Immature natural killer cell (primary cell): Measurements from ENCODE around the gene SLX9. TPM values are rescaled to one million over a fixed set of nuclear protein-coding genes. Genes with fewer than 3 reads are reported as not detected.

Experiments used
- DNase-seq, 3 donors: peaks; one replicate each; pipeline ENCODE4 v3.0.0; 2022; ENCODE audit warnings: mixed read lengths in 1 of 3
- H3K27ac Mint-ChIP-seq, 6 donors: one replicate each; pipeline ENCODE4 v1.8.0; 2020; ENCODE audit warnings: mixed read lengths in 6 of 6, mild to moderate bottlenecking in 5 of 6, inconsistent platforms in 4 of 6, moderate library complexity in 3 of 6
- H3K27me3 Mint-ChIP-seq, 3 donors: one replicate each; pipeline ENCODE4 v1.8.0; 2020 to 2021; ENCODE audit warnings: low read depth in 3 of 3, mild to moderate bottlenecking in 3 of 3, mixed read lengths in 3 of 3, moderate library complexity in 3 of 3, inconsistent platforms in 1 of 3
- H3K36me3 Mint-ChIP-seq, 3 donors: one replicate each; pipeline ENCODE4 v1.8.0; 2020; ENCODE audit warnings: mixed read lengths in 3 of 3, inconsistent platforms in 2 of 3, mild to moderate bottlenecking in 2 of 3
- H3K4me1 Mint-ChIP-seq, 2 donors: one replicate each; pipeline ENCODE4 v1.8.0; 2020; ENCODE audit warnings: inconsistent platforms in 2 of 2, mild to moderate bottlenecking in 2 of 2, mixed read lengths in 2 of 2, moderate library complexity in 1 of 2
- H3K4me3 Mint-ChIP-seq, 5 donors: one replicate each; pipeline ENCODE4 v1.8.0; 2020; ENCODE audit warnings: mild to moderate bottlenecking in 5 of 5, mixed read lengths in 5 of 5, inconsistent platforms in 3 of 5, moderate library complexity in 3 of 5
- H3K9me3 Mint-ChIP-seq, 6 donors: one replicate each; pipeline ENCODE4 v1.8.0; 2020; ENCODE audit warnings: mild to moderate bottlenecking in 6 of 6, mixed read lengths in 6 of 6, inconsistent platforms in 4 of 6, moderate library complexity in 3 of 6
- polyA plus RNA-seq, 3 donors: library from polyadenylated mRNA; unstranded; fragments of 300-500 nt; fragmentation: Illumina TruSeq; gene quantifications; one replicate each; pipeline ENCODE4 v1.2.3, GENCODE V29; 2021

The SLX9 gene
- polyA plus RNA-seq, 3 donors from 2014 or later: 7.1 to 12.4 (median 11.3) TPM

DNA sequence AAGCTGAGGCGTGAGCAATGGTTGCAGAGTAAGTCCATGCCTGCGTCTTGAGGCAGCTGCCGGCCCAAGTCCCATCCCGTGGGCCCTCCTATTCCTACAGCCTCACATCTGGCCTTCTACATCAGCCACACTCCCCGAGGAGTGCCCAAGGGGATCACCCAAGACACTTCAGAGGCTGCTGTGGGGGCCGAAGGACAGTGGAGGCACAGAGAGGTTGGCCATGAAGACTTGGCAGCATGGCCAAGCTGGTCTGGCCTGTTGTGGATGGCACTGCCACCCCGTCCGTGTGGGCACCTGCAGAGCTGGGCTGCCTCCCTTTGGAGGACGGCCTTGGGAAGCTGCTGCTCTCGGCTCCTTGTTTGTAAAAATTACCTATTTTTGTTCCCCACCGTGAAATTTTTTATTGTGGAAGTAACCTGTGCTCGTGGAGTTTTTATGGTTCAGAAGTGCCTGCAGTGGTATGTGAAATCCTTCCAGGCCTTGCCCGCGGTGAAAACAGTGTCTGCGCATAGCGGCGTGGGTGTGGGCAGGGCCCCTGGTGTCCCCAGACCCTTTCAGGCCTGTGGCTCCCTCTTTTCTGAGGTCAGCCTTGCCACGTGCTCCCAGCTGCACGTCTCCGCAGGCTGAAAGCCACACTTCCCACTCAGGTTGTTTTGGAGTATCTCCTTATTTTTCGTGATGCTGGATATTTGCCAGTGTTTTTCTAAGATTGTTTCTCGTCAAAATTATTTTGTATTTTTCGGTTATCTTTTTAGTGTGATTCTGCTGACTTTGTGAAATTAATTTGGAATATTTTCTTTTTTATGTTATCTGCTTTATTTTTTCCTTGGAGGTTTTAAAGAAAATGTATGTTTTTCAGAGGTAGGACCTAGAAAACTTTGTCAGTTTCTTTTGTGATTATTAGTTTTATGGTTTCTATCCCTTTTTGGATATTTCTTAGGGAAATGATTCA, 20.6 kb downstream of the SLX9 start:
- Mint-ChIP-seq H3K27me3 (peaks cover 0 to 5% (median 2%) of the 10 kb centered on the region in 3 donors), H3K4me1 (peaks cover 18 to 21% of the 10 kb centered on the region in 2 donors), H3K9me3 (no peaks in the 10 kb centered on the region), H3K4me3 (no peak overlapping the region), H3K27ac (no peak overlapping the region), H3K36me3 (peaks cover 4 to 34% (median 32%) of the 10 kb centered on the region in 3 donors)
- DNase-seq: no peak

DNA sequence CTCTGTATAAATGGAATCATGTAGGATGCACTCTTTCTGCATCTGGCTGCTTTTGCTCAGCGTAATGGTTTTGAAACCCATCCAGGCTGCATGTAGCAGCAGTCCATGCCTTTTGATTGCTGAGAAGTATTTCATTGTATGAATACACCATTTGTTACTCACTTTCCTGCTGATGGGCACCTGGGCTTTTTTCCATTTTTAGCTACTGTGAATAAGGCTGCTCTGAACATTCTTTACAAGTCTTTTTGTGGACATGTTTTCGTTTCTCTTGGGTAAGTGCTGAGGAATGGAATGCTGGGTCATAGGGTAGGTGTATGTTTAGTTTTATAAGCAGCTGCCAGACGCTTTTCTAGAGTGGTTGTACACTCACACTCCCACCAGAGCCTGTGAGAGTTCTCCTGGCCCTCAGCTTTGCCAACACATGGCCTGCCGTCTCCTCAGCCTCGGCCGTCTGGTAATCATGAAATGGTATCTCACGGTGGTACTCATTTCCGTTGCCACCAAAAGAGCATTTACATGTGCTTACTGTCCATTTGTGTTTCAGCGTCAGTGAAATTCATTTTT, 22.7 kb downstream of the SLX9 start:
- no peak for DNase-seq
- Mint-ChIP-seq H3K9me3 (no peaks in the 10 kb centered on the region), H3K27me3 (peaks cover 0 to 8% (median 3%) of the 10 kb centered on the region in 3 donors), H3K4me3 (no peak overlapping the region), H3K36me3 (peaks cover 4 to 27% (median 23%) of the 10 kb centered on the region in 3 donors), H3K27ac (no peak overlapping the region), H3K4me1 (peaks cover 31 to 38% of the 10 kb centered on the region in 2 donors)

- Mint-ChIP-seq H3K4me1 (peaks cover 49 to 57% of the 10 kb centered on the region in 2 donors), H3K27me3 (peaks cover under 1 to 9% (median 3%) of the 10 kb centered on the region in 3 donors), H3K27ac (peak overlapping the region in 1 of 6 donors; percentile 49), H3K36me3 (peaks cover 4 to 21% (median 21%) of the 10 kb centered on the region in 3 donors), H3K9me3 (no peaks in the 10 kb centered on the region), H3K4me3 (peak overlapping the region in 4 of 5 donors; percentile 40 to 77 (median 68))
- no peak for DNase-seq
Observed at GRCh38 chr21:44964381-44964780, 24.6 kb downstream of the SLX9 start.

- H3K36me3 Mint-ChIP-seq: peaks cover 4 to 29% (median 28%) of the 10 kb centered on the region in 3 donors
- peaks cover 3 to 9% (median 6%) of the 10 kb centered on the region in 3 donors for H3K27me3 Mint-ChIP-seq
- H3K4me1 Mint-ChIP-seq: peaks cover 59 to 67% of the 10 kb centered on the region in 2 donors
Observed at GRCh38 chr21:44965251-44966022, 25.6 kb downstream of the SLX9 start.

DNA sequence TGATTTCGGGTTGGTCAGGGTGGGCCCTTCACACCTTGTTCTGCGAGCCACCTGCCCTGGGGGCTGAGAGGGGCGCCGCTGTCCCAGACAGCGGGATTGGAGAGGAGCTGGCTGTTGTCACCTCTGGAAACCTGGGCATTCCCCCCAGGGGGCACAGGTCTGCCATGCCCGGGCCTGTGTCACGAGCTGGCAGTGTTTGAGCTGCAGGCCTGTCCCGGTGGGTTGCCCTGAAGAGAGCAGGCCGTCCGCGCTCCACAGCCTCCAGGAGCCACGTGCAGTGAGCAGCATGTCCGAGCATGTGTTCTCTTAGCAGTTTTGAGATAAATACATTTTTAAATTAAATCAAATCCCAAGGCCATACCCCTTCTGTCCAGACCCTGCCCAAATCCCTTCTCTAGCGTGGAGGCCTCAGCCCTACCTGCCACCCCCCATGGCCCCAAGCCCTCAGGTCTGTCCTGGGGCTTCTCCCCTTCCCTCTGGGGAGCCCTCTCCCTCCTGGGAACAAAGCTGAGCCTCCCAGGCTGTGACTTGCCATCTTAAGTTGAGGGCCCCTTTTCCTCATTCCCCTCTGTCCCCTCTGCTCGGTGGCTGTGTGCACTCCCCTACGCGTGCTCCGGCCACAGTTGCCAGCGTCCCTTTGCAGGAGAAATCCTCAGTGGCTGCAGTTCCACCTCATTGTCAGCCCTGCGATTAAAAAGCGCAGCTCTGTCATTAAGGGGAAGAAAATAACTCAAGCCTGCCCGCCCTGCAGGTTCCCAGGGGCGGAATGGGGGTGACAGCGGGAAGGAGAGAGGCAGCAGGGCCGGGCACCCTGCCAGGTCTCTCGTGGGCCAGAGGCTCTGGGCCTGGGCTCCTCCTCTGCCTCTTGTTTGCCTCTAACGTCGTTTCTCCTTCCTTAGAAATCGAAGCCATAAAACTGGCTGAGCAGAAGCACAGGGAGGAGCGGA, 26.6 kb downstream of the SLX9 start:
- H3K4me1 Mint-ChIP-seq: peaks cover 65 to 69% of the 10 kb centered on the region in 2 donors
- peaks cover 4 to 21% (median 20%) of the 10 kb centered on the region in 3 donors for H3K36me3 Mint-ChIP-seq
- peak overlapping the region in 3 of 6 donors; percentile 31 to 92 (median 49) for H3K27ac Mint-ChIP-seq
- no peak for DNase-seq
- H3K9me3 Mint-ChIP-seq: no peaks in the 10 kb centered on the region
- H3K4me3 Mint-ChIP-seq: peak overlapping the region; percentile 7 to 78 (median 73)
- peaks cover 3 to 9% (median 6%) of the 10 kb centered on the region in 3 donors for H3K27me3 Mint-ChIP-seq

More at GRCh38 chr21:44965251-44966022, 25.6 kb downstream of the SLX9 start:
- Mint-ChIP-seq H3K4me3 (peak overlapping the region; percentile 68 to 78 (median 73)), H3K9me3 (no peaks in the 10 kb centered on the region), H3K27ac (peak overlapping the region in 4 of 6 donors; percentile 3 to 62 (median 10))
- DNase-seq: peak; percentile 50 to 58 (median 57)

GRCh38 chr21:44967082-44968047, 27.5 kb downstream of the SLX9 start:
- Mint-ChIP-seq H3K4me3 (no peak overlapping the region), H3K4me1 (peaks cover 68 to 69% of the 10 kb centered on the region in 2 donors)

GRCh38 chr21:44969066-44969670, 29.3 kb downstream of the SLX9 start:
- Mint-ChIP-seq H3K4me1 (peaks cover 64 to 65% of the 10 kb centered on the region in 2 donors), H3K9me3 (no peaks in the 10 kb centered on the region), H3K36me3 (peaks cover 4 to 13% (median 8%) of the 10 kb centered on the region in 3 donors), H3K4me3 (peak overlapping the region; percentile 81 to 86 (median 83)), H3K27me3 (peaks cover 1 to 6% (median 6%) of the 10 kb centered on the region in 3 donors), H3K27ac (peak overlapping the region; percentile 78 to 94 (median 91))
- no peak for DNase-seq

More at GRCh38 chr21:44967082-44968047, 27.5 kb downstream of the SLX9 start:
- H3K27me3 Mint-ChIP-seq: peaks cover 3 to 9% (median 6%) of the 10 kb centered on the region in 3 donors
- no peaks in the 10 kb centered on the region for H3K9me3 Mint-ChIP-seq
- no peak overlapping the region for H3K27ac Mint-ChIP-seq
- no peak for DNase-seq
- H3K36me3 Mint-ChIP-seq: peaks cover 2 to 13% (median 12%) of the 10 kb centered on the region in 3 donors

GRCh38 chr21:44969931-44970755, 30.3 kb downstream of the SLX9 start:
- Mint-ChIP-seq H3K27ac (peak overlapping the region; percentile 78 to 94 (median 91)), H3K9me3 (no peaks in the 10 kb centered on the region), H3K36me3 (peaks cover 6 to 14% (median 8%) of the 10 kb centered on the region in 3 donors), H3K4me3 (peak overlapping the region; percentile 81 to 86 (median 83)), H3K4me1 (peaks cover 56 to 57% of the 10 kb centered on the region in 2 donors), H3K27me3 (peaks cover 1 to 6% (median 6%) of the 10 kb centered on the region in 3 donors)
- DNase-seq: peak; percentile 49 to 55 (median 52)

DNA sequence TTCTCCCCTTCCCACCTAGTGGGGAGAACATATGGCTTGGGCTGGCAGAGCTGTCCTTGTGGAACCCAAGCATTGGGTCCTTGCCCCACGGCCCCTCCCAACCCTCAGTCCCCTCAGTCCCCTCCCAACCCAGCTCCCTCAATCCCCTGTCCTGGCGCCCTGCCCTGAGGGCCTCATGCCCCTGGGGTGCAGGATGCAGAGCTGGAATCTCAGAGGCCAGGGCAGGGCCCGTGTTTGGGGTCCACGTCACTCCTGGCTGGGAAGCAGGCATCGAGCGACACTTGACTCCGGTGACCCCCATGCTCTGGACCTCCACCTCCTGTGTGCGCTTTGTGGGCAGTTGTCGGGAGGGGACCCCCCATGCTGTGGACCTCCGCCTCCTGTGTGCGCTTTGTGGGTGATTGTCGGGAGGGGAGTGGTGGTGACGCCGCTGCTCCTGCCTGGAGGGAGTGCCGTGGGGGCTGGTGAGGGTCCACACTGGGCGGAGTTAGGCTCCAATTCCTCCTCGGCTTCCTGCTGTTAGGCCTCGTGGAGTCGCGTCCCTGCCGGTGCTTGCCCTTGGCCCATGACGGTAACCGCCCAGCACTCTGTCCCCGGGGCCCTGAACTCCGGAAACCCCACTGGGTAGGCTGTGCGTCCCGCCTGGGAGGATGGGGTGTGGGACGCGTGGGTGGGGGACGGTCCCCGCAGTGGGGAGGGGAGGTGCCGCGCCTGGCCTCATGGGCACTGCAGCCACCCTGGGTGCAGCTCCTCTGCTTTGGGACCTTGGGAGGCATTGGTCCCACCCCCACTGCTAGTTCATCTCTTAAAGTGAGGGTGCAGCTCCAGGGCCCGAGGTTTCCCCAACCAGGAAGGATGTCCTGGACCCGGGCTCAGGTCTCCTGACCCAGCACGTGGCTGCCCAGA, 31.2 kb downstream of the SLX9 start:
- Mint-ChIP-seq H3K36me3 (peaks cover 6 to 14% (median 8%) of the 10 kb centered on the region in 3 donors), H3K4me3 (peak overlapping the region in 1 of 5 donors; percentile 86), H3K27me3 (peaks cover 1 to 6% (median 6%) of the 10 kb centered on the region in 3 donors), H3K4me1 (peaks cover 47 to 49% of the 10 kb centered on the region in 2 donors), H3K9me3 (no peaks in the 10 kb centered on the region), H3K27ac (peak overlapping the region in 2 of 6 donors; percentile 46 to 87)
- no peak for DNase-seq

- no peak for DNase-seq
- Mint-ChIP-seq H3K4me1 (peaks cover 42% of the 10 kb centered on the region in 2 donors), H3K36me3 (peaks cover 6 to 14% (median 8%) of the 10 kb centered on the region in 3 donors), H3K9me3 (no peaks in the 10 kb centered on the region), H3K27me3 (peaks cover under 1 to 6% (median 3%) of the 10 kb centered on the region in 3 donors), H3K27ac (no peak overlapping the region), H3K4me3 (no peak overlapping the region)
Observed at GRCh38 chr21:44971672-44971995, 31.8 kb downstream of the SLX9 start.
